WTC11 (cell line): ENCODE data around the gene KRT36. TPM values are rescaled to one million over a fixed set of nuclear protein-coding genes. Genes with fewer than 3 reads are reported as not detected.

ENCODE experiments used
- AR ChIP-seq: fragments of 250-450 bp; sonication (Bioruptor Pico); IDR thresholded peaks from 2 replicates; pipeline ENCODE4 v1.9.0; 2021; ENCODE audit warnings: mild to moderate bottlenecking
- CBFB ChIP-seq: sonication (generic); formaldehyde crosslinking; IDR thresholded peaks from 2 replicates; pipeline ENCODE4 v1.8.1; 2022; ENCODE audit warnings: mild to moderate bottlenecking, low read depth, missing genetic modification reagents
- CDX4 ChIP-seq: fragments of 250-450 bp; sonication (Bioruptor Pico); IDR thresholded peaks from 2 replicates; pipeline ENCODE4 v1.9.0; 2021; ENCODE audit warnings: moderate library complexity, mild to moderate bottlenecking, inconsistent platforms, borderline replicate concordance
- ETV6 ChIP-seq: sonication (generic); formaldehyde crosslinking; IDR thresholded peaks from 2 replicates; pipeline ENCODE4 v1.8.1; 2022; ENCODE audit warnings: mild to moderate bottlenecking, missing genetic modification reagents
- FOXJ3 ChIP-seq: sonication (generic); formaldehyde crosslinking; IDR thresholded peaks from 2 replicates; pipeline ENCODE4 v1.9.0; 2021; ENCODE audit warnings: missing genetic modification reagents, mild to moderate bottlenecking, borderline replicate concordance
- GTF2I ChIP-seq: fragments of 250-450 bp; sonication (Bioruptor Pico); conservative IDR thresholded peaks from 2 replicates; pipeline ENCODE4 v1.4.0; 2021; ENCODE audit warnings: mild to moderate bottlenecking
- HMGA2 ChIP-seq: fragments of 250-450 bp; sonication (Bioruptor Pico); IDR thresholded peaks from 2 replicates; pipeline ENCODE4 v1.4.0; 2021; ENCODE audit warnings: mild to moderate bottlenecking, moderate library complexity
- KAT7 ChIP-seq: sonication (generic); formaldehyde crosslinking; IDR thresholded peaks from 2 replicates; pipeline ENCODE4 v1.8.1; 2023; ENCODE audit warnings: missing genetic modification reagents, mild to moderate bottlenecking, borderline replicate concordance
- NFYB ChIP-seq: sonication (generic); formaldehyde crosslinking; conservative IDR thresholded peaks from 2 replicates; pipeline ENCODE4 v1.8.0; 2022; ENCODE audit warnings: low read depth, missing genetic modification reagents
- NR1H2 ChIP-seq: sonication (generic); formaldehyde crosslinking; IDR thresholded peaks from 2 replicates; pipeline ENCODE4 v1.9.0; 2021; ENCODE audit warnings: mild to moderate bottlenecking, moderate library complexity, missing genetic modification reagents
- PREB ChIP-seq: sonication (generic); formaldehyde crosslinking; IDR thresholded peaks from 2 replicates; pipeline ENCODE4 v1.8.1; 2022; ENCODE audit warnings: mild to moderate bottlenecking, missing genetic modification reagents, moderate library complexity, borderline replicate concordance
- ZNF281 ChIP-seq: sonication (generic); formaldehyde crosslinking; IDR thresholded peaks from 2 replicates; pipeline ENCODE4 v1.8.0; 2023; ENCODE audit warnings: mild to moderate bottlenecking, missing genetic modification reagents
- ZNF671 ChIP-seq: fragments of 250-450 bp; sonication (Bioruptor Pico); IDR thresholded peaks from 2 replicates; pipeline ENCODE4 v1.8.0; 2021; ENCODE audit warnings: mild to moderate bottlenecking
- total RNA-seq: library from RNA; stranded (reverse); gene quantifications from 3 replicates; pipeline ENCODE4 v1.2.3, GENCODE V29; 2021
- TF ChIP-seq, protein P1 (sequence below): sonication (generic); formaldehyde crosslinking; IDR thresholded peaks from 2 replicates; pipeline ENCODE4 v1.8.1; 2022; ENCODE audit warnings: mild to moderate bottlenecking, moderate library complexity, missing genetic modification reagents
- TF ChIP-seq, protein P2 (sequence below): sonication (generic); formaldehyde crosslinking; IDR thresholded peaks from 2 replicates; pipeline ENCODE4 v1.8.0; 2023; ENCODE audit warnings: missing genetic modification reagents, mild to moderate bottlenecking, borderline replicate concordance
- TF ChIP-seq, protein P3 (sequence below): sonication (generic); formaldehyde crosslinking; IDR thresholded peaks from 2 replicates; pipeline ENCODE4 v1.8.0; 2022; ENCODE audit warnings: mild to moderate bottlenecking, missing genetic modification reagents
- TF ChIP-seq, protein P4 (sequence below): sonication (generic); formaldehyde crosslinking; IDR thresholded peaks from 2 replicates; pipeline ENCODE4 v1.8.1; 2023; ENCODE audit warnings: mild to moderate bottlenecking, missing genetic modification reagents

The KRT36 gene
- total RNA-seq, 1 experiment from 2014 or later, result not detected

GRCh38 chr17:41527063-41528023 lies 37.6 kb upstream of the KRT36 start (continued):
- TF ChIP-seq, protein P1, sequence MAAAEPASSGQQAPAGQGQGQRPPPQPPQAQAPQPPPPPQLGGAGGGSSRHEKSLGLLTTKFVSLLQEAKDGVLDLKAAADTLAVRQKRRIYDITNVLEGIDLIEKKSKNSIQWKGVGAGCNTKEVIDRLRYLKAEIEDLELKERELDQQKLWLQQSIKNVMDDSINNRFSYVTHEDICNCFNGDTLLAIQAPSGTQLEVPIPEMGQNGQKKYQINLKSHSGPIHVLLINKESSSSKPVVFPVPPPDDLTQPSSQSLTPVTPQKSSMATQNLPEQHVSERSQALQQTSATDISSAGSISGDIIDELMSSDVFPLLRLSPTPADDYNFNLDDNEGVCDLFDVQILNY (CRISPR knock-in tag), result no peak
- TF ChIP-seq ZNF281 (CRISPR knock-in tag), result no peak
- TF ChIP-seq FOXJ3 (CRISPR knock-in tag), result no peak
- TF ChIP-seq, protein P2, sequence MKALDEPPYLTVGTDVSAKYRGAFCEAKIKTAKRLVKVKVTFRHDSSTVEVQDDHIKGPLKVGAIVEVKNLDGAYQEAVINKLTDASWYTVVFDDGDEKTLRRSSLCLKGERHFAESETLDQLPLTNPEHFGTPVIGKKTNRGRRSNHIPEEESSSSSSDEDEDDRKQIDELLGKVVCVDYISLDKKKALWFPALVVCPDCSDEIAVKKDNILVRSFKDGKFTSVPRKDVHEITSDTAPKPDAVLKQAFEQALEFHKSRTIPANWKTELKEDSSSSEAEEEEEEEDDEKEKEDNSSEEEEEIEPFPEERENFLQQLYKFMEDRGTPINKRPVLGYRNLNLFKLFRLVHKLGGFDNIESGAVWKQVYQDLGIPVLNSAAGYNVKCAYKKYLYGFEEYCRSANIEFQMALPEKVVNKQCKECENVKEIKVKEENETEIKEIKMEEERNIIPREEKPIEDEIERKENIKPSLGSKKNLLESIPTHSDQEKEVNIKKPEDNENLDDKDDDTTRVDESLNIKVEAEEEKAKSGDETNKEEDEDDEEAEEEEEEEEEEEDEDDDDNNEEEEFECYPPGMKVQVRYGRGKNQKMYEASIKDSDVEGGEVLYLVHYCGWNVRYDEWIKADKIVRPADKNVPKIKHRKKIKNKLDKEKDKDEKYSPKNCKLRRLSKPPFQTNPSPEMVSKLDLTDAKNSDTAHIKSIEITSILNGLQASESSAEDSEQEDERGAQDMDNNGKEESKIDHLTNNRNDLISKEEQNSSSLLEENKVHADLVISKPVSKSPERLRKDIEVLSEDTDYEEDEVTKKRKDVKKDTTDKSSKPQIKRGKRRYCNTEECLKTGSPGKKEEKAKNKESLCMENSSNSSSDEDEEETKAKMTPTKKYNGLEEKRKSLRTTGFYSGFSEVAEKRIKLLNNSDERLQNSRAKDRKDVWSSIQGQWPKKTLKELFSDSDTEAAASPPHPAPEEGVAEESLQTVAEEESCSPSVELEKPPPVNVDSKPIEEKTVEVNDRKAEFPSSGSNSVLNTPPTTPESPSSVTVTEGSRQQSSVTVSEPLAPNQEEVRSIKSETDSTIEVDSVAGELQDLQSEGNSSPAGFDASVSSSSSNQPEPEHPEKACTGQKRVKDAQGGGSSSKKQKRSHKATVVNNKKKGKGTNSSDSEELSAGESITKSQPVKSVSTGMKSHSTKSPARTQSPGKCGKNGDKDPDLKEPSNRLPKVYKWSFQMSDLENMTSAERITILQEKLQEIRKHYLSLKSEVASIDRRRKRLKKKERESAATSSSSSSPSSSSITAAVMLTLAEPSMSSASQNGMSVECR (CRISPR knock-in tag), result no peak
- no peak for TF ChIP-seq NFYB (CRISPR knock-in tag)
- TF ChIP-seq, protein P3, sequence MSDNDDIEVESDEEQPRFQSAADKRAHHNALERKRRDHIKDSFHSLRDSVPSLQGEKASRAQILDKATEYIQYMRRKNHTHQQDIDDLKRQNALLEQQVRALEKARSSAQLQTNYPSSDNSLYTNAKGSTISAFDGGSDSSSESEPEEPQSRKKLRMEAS (CRISPR knock-in tag), result no peak
- TF ChIP-seq GTF2I (CRISPR knock-in tag), result no peak
- no peak for TF ChIP-seq CDX4 (CRISPR knock-in tag)
- TF ChIP-seq AR (CRISPR knock-in tag), result no peak
- no peak for TF ChIP-seq KAT7 (CRISPR knock-in tag)
- TF ChIP-seq, protein P4, sequence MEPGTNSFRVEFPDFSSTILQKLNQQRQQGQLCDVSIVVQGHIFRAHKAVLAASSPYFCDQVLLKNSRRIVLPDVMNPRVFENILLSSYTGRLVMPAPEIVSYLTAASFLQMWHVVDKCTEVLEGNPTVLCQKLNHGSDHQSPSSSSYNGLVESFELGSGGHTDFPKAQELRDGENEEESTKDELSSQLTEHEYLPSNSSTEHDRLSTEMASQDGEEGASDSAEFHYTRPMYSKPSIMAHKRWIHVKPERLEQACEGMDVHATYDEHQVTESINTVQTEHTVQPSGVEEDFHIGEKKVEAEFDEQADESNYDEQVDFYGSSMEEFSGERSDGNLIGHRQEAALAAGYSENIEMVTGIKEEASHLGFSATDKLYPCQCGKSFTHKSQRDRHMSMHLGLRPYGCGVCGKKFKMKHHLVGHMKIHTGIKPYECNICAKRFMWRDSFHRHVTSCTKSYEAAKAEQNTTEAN (CRISPR knock-in tag), result 0 out of 2 replicates have a peak, but pooled peaks have one; percentile 73
- no peak for TF ChIP-seq NR1H2 (CRISPR knock-in tag)
- no peak for TF ChIP-seq HMGA2 (CRISPR knock-in tag)
- TF ChIP-seq ETV6 (CRISPR knock-in tag), result no peak
- peak; percentile 37; the same call in 1 of the 2 replicates for TF ChIP-seq PREB (CRISPR knock-in tag)
- no peak for TF ChIP-seq CBFB (CRISPR knock-in tag)
- no peak for TF ChIP-seq ZNF671 (CRISPR knock-in tag)
